HepG2 (cell line): Measurements from ENCODE around the gene SEC14L2. TPM values are rescaled to one million over a fixed set of nuclear protein-coding genes. Genes with fewer than 3 reads are reported as not detected.

Experiments used
- CCAR2 ChIP-seq: fragments of 200-400 bp; formaldehyde crosslinking; optimal IDR thresholded peaks from 2 replicates; pipeline ENCODE3; 2018; ENCODE audit warnings: low read depth, mild to moderate bottlenecking, low read length, moderate library complexity
- GABPB1 ChIP-seq: IDR thresholded peaks from 2 replicates; pipeline ENCODE4 v1.6.1; 2016; ENCODE audit warnings: mild to moderate bottlenecking, missing genetic modification reagents, moderate library complexity, missing compliant biosample characterization
- MAF1 ChIP-seq: sonication (generic); formaldehyde crosslinking; IDR thresholded peaks from 2 replicates; pipeline ENCODE4 v1.5.0; 2020; ENCODE audit warnings: missing genetic modification reagents, borderline replicate concordance
- NFKB2 ChIP-seq: sonication (generic); formaldehyde crosslinking; IDR thresholded peaks from 2 replicates; pipeline ENCODE4 v1.4.0; 2020; ENCODE audit warnings: missing genetic modification reagents, borderline replicate concordance
- NFYB ChIP-seq: sonication (generic); formaldehyde crosslinking; IDR thresholded peaks from 2 replicates; pipeline ENCODE4 v1.4.0; 2020; ENCODE audit warnings: missing genetic modification reagents
- NR2F6 ChIP-seq, 2 experiments: IDR thresholded peaks; 2 replicates each; pipeline ENCODE4 v1.6.1; 2016; ENCODE audit warnings: antibody characterized with exemption in 1 of 2, mild to moderate bottlenecking in 1 of 2
- POLR2A ChIP-seq, 2 experiments: IDR thresholded peaks; 2 replicates each; pipeline ENCODE4 v1.6.1; 2011; ENCODE audit warnings: low read depth in 2 of 2, low read length in 2 of 2, mild to moderate bottlenecking in 1 of 2, moderate library complexity in 1 of 2; ENCODE audit not compliant: insufficient read depth in 1 of 2
- POLR2G ChIP-seq: fragments of 200-400 bp; formaldehyde crosslinking; IDR thresholded peaks from 2 replicates; pipeline ENCODE4 v1.6.1; 2018; ENCODE audit warnings: mild to moderate bottlenecking, low read depth, low read length, moderate library complexity
- ZBTB7A ChIP-seq: sonication (generic); formaldehyde crosslinking; IDR thresholded peaks from 2 replicates; pipeline ENCODE4 v1.8.0; 2022; ENCODE audit warnings: mild to moderate bottlenecking, missing genetic modification reagents
- ZEB1 ChIP-seq: IDR thresholded peaks from 2 replicates; pipeline ENCODE4 v1.6.1; 2012; ENCODE audit warnings: mild to moderate bottlenecking, low read depth, inconsistent platforms; ENCODE audit not compliant: insufficient replicate concordance
- ZKSCAN8 ChIP-seq: IDR thresholded peaks from 2 replicates; pipeline ENCODE4 v1.6.1; 2016; ENCODE audit warnings: borderline replicate concordance, missing genetic modification reagents, missing compliant biosample characterization
- ZMYM3 ChIP-seq: sonication (generic); formaldehyde crosslinking; IDR thresholded peaks from 2 replicates; pipeline ENCODE4 v1.5.1; 2020; ENCODE audit warnings: mild to moderate bottlenecking, missing genetic modification reagents
- ZNF205 ChIP-seq: IDR thresholded peaks from 2 replicates; pipeline ENCODE4 v1.6.1; 2018; ENCODE audit warnings: missing biosample characterization, missing genetic modification reagents
- ZNF331 ChIP-seq: sonication (generic); formaldehyde crosslinking; IDR thresholded peaks from 2 replicates; pipeline ENCODE4 v1.4.0; 2020; ENCODE audit warnings: missing genetic modification reagents
- ZNF773 ChIP-seq: sonication (generic); formaldehyde crosslinking; IDR thresholded peaks from 2 replicates; pipeline ENCODE4 v1.4.0; 2020; ENCODE audit warnings: missing genetic modification reagents, borderline replicate concordance
- polyA plus RNA-seq, 8 experiments: library from polyadenylated mRNA; depleted of rRNA in 3 of 8; stranded (reverse) in 7 of 8; unstranded in 1 of 8; fragments of >200 nt; fragmentation: Illumina TruSeq in 4 of 8; extraction: Trizol in 4 of 8; gene quantifications; 2 replicates each; pipeline versions ENCODE4 v1.2.1 to v1.2.3, GENCODE V29; 2011 to 2016; ENCODE audit warnings: low read depth in 4 of 8, missing spikeins in 1 of 8, mixed read lengths in 1 of 8; ENCODE audit not compliant: insufficient read depth in 1 of 8
- total RNA-seq, 5 experiments: library from RNA; depleted of rRNA; stranded (reverse); fragments of >200 nt; fragmentation: Illumina TruSeq; extraction: Trizol; gene quantifications; 2 replicates each; pipeline ENCODE4 v1.2.3, GENCODE V29; 2016; ENCODE audit warnings: low read depth in 1 of 5
- TF ChIP-seq, protein P1 (sequence below): sonication (generic); formaldehyde crosslinking; IDR thresholded peaks from 2 replicates; pipeline ENCODE4 v1.4.0; 2020; ENCODE audit warnings: missing genetic modification reagents, borderline replicate concordance
- TF ChIP-seq, protein P2 (sequence below): sonication (generic); formaldehyde crosslinking; IDR thresholded peaks from 2 replicates; pipeline ENCODE4 v1.5.1; 2020; ENCODE audit warnings: mild to moderate bottlenecking, missing genetic modification reagents, moderate library complexity
- TF ChIP-seq, protein P3 (sequence below): sonication (generic); formaldehyde crosslinking; IDR thresholded peaks from 2 replicates; pipeline ENCODE4 v1.5.0; 2020; ENCODE audit warnings: missing genetic modification reagents
- TF ChIP-seq, protein P4 (sequence below): sonication (generic); formaldehyde crosslinking; IDR thresholded peaks from 2 replicates; pipeline ENCODE4 v1.4.0; 2020; ENCODE audit warnings: missing genetic modification reagents, mild to moderate bottlenecking, borderline replicate concordance
- TF ChIP-seq, protein P5 (sequence below): IDR thresholded peaks from 2 replicates; pipeline ENCODE4 v1.6.1; 2012; ENCODE audit warnings: inconsistent platforms

SEC14L2 gene
- total and polyA plus RNA-seq, 2 of the 13 experiments (the other 11 are each of a cell fraction or from before 2014, with no cell fraction given) = 4.1 to 5.1 TPM

DNA sequence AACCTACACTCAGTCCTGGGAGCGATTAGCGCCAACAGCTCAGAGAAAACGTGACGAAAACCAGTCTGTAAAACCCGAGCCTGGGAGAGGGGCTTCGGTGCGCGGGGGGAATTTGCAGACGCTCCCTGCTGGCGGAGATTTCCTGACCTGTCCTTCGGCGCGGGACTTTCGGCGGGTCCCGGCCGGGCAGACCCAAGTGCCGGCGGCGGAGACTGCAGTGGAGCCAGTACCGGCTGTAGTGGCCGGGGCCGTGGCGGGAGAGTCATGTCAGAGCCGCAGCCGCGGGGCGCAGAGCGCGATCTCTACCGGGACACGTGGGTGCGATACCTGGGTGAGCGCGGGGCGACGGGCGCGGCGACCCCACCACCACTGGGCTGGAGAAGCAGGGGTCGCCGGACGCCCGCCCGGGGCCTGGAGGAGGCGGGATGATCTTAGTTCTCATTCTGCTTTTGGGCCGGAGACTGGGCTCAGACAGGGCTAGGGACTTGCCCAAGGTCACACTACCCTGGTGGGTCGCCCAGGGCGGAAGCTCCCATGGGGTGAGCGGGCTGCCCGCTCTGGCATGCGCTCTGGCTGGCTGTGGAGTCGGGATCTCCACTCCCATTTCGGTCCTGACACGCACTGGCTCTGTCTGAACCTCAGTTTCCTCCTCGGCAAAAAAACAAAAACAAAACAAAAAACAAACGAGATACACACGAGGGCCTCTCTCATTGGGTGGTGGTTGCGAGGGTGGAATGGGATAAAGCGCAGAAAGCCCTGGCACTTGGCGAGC is 29.0 kb downstream of the SEC14L2 start, which contains the start of gene MTFP1 (continued):
- TF ChIP-seq, protein P1, sequence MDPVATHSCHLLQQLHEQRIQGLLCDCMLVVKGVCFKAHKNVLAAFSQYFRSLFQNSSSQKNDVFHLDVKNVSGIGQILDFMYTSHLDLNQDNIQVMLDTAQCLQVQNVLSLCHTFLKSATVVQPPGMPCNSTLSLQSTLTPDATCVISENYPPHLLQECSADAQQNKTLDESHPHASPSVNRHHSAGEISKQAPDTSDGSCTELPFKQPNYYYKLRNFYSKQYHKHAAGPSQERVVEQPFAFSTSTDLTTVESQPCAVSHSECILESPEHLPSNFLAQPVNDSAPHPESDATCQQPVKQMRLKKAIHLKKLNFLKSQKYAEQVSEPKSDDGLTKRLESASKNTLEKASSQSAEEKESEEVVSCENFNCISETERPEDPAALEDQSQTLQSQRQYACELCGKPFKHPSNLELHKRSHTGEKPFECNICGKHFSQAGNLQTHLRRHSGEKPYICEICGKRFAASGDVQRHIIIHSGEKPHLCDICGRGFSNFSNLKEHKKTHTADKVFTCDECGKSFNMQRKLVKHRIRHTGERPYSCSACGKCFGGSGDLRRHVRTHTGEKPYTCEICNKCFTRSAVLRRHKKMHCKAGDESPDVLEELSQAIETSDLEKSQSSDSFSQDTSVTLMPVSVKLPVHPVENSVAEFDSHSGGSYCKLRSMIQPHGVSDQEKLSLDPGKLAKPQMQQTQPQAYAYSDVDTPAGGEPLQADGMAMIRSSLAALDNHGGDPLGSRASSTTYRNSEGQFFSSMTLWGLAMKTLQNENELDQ = 0 out of 2 replicates have a peak, but pooled peaks have one; percentile 25
- TF ChIP-seq POLR2G = peak; percentile 82
- TF ChIP-seq NFYB (CRISPR knock-in tag) = no peak
- TF ChIP-seq ZNF773 = no peak
- TF ChIP-seq, protein P2, sequence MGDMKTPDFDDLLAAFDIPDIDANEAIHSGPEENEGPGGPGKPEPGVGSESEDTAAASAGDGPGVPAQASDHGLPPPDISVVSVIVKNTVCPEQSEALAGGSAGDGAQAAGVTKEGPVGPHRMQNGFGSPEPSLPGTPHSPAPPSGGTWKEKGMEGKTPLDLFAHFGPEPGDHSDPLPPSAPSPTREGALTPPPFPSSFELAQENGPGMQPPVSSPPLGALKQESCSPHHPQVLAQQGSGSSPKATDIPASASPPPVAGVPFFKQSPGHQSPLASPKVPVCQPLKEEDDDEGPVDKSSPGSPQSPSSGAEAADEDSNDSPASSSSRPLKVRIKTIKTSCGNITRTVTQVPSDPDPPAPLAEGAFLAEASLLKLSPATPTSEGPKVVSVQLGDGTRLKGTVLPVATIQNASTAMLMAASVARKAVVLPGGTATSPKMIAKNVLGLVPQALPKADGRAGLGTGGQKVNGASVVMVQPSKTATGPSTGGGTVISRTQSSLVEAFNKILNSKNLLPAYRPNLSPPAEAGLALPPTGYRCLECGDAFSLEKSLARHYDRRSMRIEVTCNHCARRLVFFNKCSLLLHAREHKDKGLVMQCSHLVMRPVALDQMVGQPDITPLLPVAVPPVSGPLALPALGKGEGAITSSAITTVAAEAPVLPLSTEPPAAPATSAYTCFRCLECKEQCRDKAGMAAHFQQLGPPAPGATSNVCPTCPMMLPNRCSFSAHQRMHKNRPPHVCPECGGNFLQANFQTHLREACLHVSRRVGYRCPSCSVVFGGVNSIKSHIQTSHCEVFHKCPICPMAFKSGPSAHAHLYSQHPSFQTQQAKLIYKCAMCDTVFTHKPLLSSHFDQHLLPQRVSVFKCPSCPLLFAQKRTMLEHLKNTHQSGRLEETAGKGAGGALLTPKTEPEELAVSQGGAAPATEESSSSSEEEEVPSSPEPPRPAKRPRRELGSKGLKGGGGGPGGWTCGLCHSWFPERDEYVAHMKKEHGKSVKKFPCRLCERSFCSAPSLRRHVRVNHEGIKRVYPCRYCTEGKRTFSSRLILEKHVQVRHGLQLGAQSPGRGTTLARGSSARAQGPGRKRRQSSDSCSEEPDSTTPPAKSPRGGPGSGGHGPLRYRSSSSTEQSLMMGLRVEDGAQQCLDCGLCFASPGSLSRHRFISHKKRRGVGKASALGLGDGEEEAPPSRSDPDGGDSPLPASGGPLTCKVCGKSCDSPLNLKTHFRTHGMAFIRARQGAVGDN = peak; percentile 89
- TF ChIP-seq, protein P3, sequence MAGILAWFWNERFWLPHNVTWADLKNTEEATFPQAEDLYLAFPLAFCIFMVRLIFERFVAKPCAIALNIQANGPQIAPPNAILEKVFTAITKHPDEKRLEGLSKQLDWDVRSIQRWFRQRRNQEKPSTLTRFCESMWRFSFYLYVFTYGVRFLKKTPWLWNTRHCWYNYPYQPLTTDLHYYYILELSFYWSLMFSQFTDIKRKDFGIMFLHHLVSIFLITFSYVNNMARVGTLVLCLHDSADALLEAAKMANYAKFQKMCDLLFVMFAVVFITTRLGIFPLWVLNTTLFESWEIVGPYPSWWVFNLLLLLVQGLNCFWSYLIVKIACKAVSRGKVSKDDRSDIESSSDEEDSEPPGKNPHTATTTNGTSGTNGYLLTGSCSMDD = no peak
- TF ChIP-seq ZKSCAN8 (CRISPR knock-in tag) = peak; percentile 69; the same call in 1 of the 2 replicates
- TF ChIP-seq MAF1 (CRISPR knock-in tag) = no peak; the same call in 1 of the 2 replicates
- peak; percentile 56; the same call in 1 of the 2 replicates for TF ChIP-seq ZBTB7A (CRISPR knock-in tag)
- TF ChIP-seq ZNF331 = peak; percentile 84
- TF ChIP-seq ZNF205 (CRISPR knock-in tag) = peak; percentile 59; the same call in 1 of the 2 replicates
- peak; percentile 77 for TF ChIP-seq GABPB1 (CRISPR knock-in tag)
- peak; percentile 43 to 73; a peak in 2 of 4 replicates for TF ChIP-seq POLR2A (IDR thresholded peaks at IDR 0.05; ENCODE audit: insufficient read depth in 1 of 2, low read depth in 2 of 2, low read length in 2 of 2)
- TF ChIP-seq CCAR2 = no peak
- TF ChIP-seq, protein P4, sequence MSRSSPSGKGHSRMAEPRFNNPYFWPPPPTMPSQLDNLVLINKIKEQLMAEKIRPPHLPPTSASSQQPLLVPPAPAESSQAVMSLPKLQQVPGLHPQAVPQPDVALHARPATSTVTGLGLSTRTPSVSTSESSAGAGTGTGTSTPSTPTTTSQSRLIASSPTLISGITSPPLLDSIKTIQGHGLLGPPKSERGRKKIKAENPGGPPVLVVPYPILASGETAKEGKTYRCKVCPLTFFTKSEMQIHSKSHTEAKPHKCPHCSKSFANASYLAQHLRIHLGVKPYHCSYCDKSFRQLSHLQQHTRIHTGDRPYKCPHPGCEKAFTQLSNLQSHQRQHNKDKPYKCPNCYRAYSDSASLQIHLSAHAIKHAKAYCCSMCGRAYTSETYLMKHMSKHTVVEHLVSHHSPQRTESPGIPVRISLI (CRISPR knock-in tag) = no peak
- peak; percentile 75; the same call in 1 of the 2 replicates for TF ChIP-seq NFKB2 (CRISPR knock-in tag)
- no peak for TF ChIP-seq NR2F6 (IDR thresholded peaks at IDR 0.05)
- 0 out of 2 replicates have a peak, but pooled peaks have one; percentile 13 for TF ChIP-seq NR2F6 (CRISPR knock-in tag; IDR thresholded peaks at IDR 0.05)
- peak; percentile 86; the same call in 1 of the 2 replicates for TF ChIP-seq ZMYM3
- TF ChIP-seq, protein P5, sequence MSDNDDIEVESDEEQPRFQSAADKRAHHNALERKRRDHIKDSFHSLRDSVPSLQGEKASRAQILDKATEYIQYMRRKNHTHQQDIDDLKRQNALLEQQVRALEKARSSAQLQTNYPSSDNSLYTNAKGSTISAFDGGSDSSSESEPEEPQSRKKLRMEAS = peak; percentile 85
- TF ChIP-seq ZEB1 = no peak
